Measurements from ENCODE around the gene PCLO.

PCLO gene

GRCh38 chr7:83162402-83163256 is at the start of gene PCLO:
PCLO (minus strand) TSS chr7:83162884; CDS start chr7:83162592, 292 bp downstream.
- DNase-seq (ENCODE audit: low spot score) = peak; percentile 16

- DNase-seq (ENCODE audit: low spot score) = no peak
Measured at GRCh38 chr7:83211685-83212084, 49.0 kb upstream of the PCLO start.

- DNase-seq (ENCODE audit: low spot score) = no peak
Measured at GRCh38 chr7:83210479-83210878, 47.8 kb upstream of the PCLO start.

- DNase-seq (ENCODE audit: low spot score) = no peak
Measured at GRCh38 chr7:83204715-83205114, 42.0 kb upstream of the PCLO start.

- no peak for DNase-seq (ENCODE audit: low spot score)
Measured at GRCh38 chr7:83201355-83201754, 38.7 kb upstream of the PCLO start.

GRCh38 chr7:83190659-83191389 is 28.1 kb upstream of the PCLO start:
- no peak for DNase-seq (ENCODE audit: low spot score)

GRCh38 chr7:83178796-83179195 is 16.1 kb upstream of the PCLO start:
- DNase-seq (ENCODE audit: low spot score) = no peak

GRCh38 chr7:83178066-83178465 is 15.4 kb upstream of the PCLO start:
- DNase-seq (ENCODE audit: low spot score) = no peak

GRCh38 chr7:83173664-83174063 is 11.0 kb upstream of the PCLO start:
- DNase-seq (ENCODE audit: low spot score) = no peak

- no peak for DNase-seq (ENCODE audit: low spot score)
Measured at GRCh38 chr7:83166781-83167180, 4.1 kb upstream of the PCLO start.

- DNase-seq (ENCODE audit: low spot score) = no peak
Measured at GRCh38 chr7:83161899-83162401, 734 bp downstream of the PCLO start.

GRCh38 chr7:83161186-83161585 is 1.5 kb downstream of the PCLO start:
- DNase-seq (ENCODE audit: low spot score) = no peak

GRCh38 chr7:83159731-83160130 is 3.0 kb downstream of the PCLO start:
- no peak for DNase-seq (ENCODE audit: low spot score)

- no peak for DNase-seq (ENCODE audit: low spot score)
Measured at GRCh38 chr7:83156006-83156405, 6.7 kb downstream of the PCLO start.

GRCh38 chr7:83155407-83155806 is 7.3 kb downstream of the PCLO start:
- DNase-seq (ENCODE audit: low spot score) = no peak

GRCh38 chr7:83153419-83153818 is 9.3 kb downstream of the PCLO start:
- DNase-seq (ENCODE audit: low spot score) = no peak

GRCh38 chr7:83150310-83150709 is 12.4 kb downstream of the PCLO start:
- no peak for DNase-seq (ENCODE audit: low spot score)

- DNase-seq (ENCODE audit: low spot score) = no peak
Measured at GRCh38 chr7:83149466-83149865, 13.2 kb downstream of the PCLO start.

- no peak for DNase-seq (ENCODE audit: low spot score)
Measured at GRCh38 chr7:83148776-83149175, 13.9 kb downstream of the PCLO start.

- no peak for DNase-seq (ENCODE audit: low spot score)
Measured at GRCh38 chr7:83143107-83143506, 19.6 kb downstream of the PCLO start.

GRCh38 chr7:83142365-83142764 is 20.3 kb downstream of the PCLO start:
- DNase-seq (ENCODE audit: low spot score) = no peak

- DNase-seq (ENCODE audit: low spot score) = no peak
Measured at GRCh38 chr7:83141927-83142326, 20.8 kb downstream of the PCLO start.
